Measurements from ENCODE around the gene MELK.

MELK gene

GRCh38 chr9:36676091-36676490, 103.4 kb downstream of the MELK start:
- no peak for DNase-seq (ENCODE audit: low spot score)

- no peak for DNase-seq (ENCODE audit: low spot score)
Observed at GRCh38 chr9:36676778-36677485, 104.2 kb downstream of the MELK start.

- DNase-seq (ENCODE audit: low spot score): no peak
Observed at GRCh38 chr9:36677611-36678010, 104.9 kb downstream of the MELK start.

GRCh38 chr9:36679710-36680109, 107.0 kb downstream of the MELK start:
- DNase-seq (ENCODE audit: low spot score): peak; percentile 9

GRCh38 chr9:36686471-36686870, 113.8 kb downstream of the MELK start:
- no peak for DNase-seq (ENCODE audit: low spot score)

- DNase-seq (ENCODE audit: low spot score): no peak
Observed at GRCh38 chr9:36690412-36691168, 117.9 kb downstream of the MELK start.

GRCh38 chr9:36691671-36692070, 119.0 kb downstream of the MELK start:
- DNase-seq (ENCODE audit: low spot score): no peak

- DNase-seq (ENCODE audit: low spot score): no peak
Observed at GRCh38 chr9:36698984-36699383, 126.3 kb downstream of the MELK start.

- no peak for DNase-seq (ENCODE audit: low spot score)
Observed at GRCh38 chr9:36704148-36704547, 131.5 kb downstream of the MELK start.

GRCh38 chr9:36713515-36714490, 141.1 kb downstream of the MELK start:
- no peak for DNase-seq (ENCODE audit: low spot score)

- no peak for DNase-seq (ENCODE audit: low spot score)
Observed at GRCh38 chr9:36716496-36716895, 143.8 kb downstream of the MELK start.

GRCh38 chr9:36717276-36717675, 144.6 kb downstream of the MELK start:
- DNase-seq (ENCODE audit: low spot score): no peak

- DNase-seq (ENCODE audit: low spot score): no peak
Observed at GRCh38 chr9:36718612-36719011, 145.9 kb downstream of the MELK start.

GRCh38 chr9:36720043-36720442, 147.3 kb downstream of the MELK start:
- no peak for DNase-seq (ENCODE audit: low spot score)

- DNase-seq (ENCODE audit: low spot score): no peak
Observed at GRCh38 chr9:36721846-36722588, 149.3 kb downstream of the MELK start.

- no peak for DNase-seq (ENCODE audit: low spot score)
Observed at GRCh38 chr9:36725777-36726356, 153.2 kb downstream of the MELK start.

Measured in RKO (cell line).